Central memory CD8-positive, alpha-beta T cell (primary cell): Measurements from ENCODE around the gene PILRB.
"Not testable (repeated sequence)": the region's sequence is repeated elsewhere in the genome, so short reads cannot be mapped to it uniquely, and the experiment has no call there.

Experiments used
- ATAC-seq: fragments of 150-1000 bp; cut with Tn5 transposase; replicated peaks from 2 replicates; pipeline ENCODE4 v1.10.0; 2022; ENCODE audit warnings: mild to moderate bottlenecking, moderate FRiP score, moderate number of reproducible peaks; ENCODE audit not compliant: poor library complexity, severe bottlenecking; ENCODE audit errors: extremely low read depth
- DNase-seq, 2 donors: peaks; one replicate each; pipeline ENCODE4 v3.0.0; 2021; ENCODE audit warnings: low spot score in 2 of 2
- H3K27ac Mint-ChIP-seq: one replicate; pipeline ENCODE4 v1.8.0; 2022; ENCODE audit warnings: low read depth, mild to moderate bottlenecking, moderate library complexity, mixed read lengths
- H3K27me3 Mint-ChIP-seq: one replicate; pipeline ENCODE4 v1.8.0; 2022; ENCODE audit warnings: mixed read lengths
- H3K36me3 Mint-ChIP-seq: one replicate; pipeline ENCODE4 v1.8.0; 2022; ENCODE audit warnings: mild to moderate bottlenecking, moderate library complexity, mixed read lengths; ENCODE audit not compliant: insufficient read depth
- H3K4me1 Mint-ChIP-seq: one replicate; pipeline ENCODE4 v1.8.0; 2022; ENCODE audit warnings: mixed read lengths
- H3K4me3 Mint-ChIP-seq: one replicate; pipeline ENCODE4 v1.8.0; 2022; ENCODE audit warnings: mild to moderate bottlenecking, moderate library complexity, mixed read lengths
- H3K9me3 Mint-ChIP-seq: one replicate; pipeline ENCODE4 v1.8.0; 2022; ENCODE audit warnings: mixed read lengths

PILRB gene

DNA sequence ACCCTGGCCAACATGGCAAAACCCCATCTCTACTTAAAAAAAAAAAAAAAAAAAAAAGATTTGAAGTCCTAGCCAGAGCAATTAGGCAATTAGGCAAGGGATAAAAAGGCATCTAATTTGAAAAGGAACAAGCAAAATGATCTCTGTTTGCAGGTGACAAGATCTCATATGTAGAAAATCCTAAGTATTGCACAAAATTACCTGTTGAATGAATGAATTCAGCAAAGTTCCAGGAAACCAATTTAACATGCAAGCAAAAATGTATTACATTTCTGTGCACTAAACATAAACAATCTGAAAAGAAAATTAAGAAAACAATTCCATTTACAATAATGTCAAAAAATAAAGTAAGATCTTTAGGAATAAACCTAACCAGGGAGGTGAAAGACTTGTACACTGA is 5.2 kb downstream of the PILRB start:
- Mint-ChIP-seq H3K4me3 (no peak overlapping the region), H3K9me3 (no peaks in the 10 kb centered on the region), H3K4me1 (peaks cover 44% of the 10 kb centered on the region), H3K27ac (peak overlapping the region; percentile 41), H3K36me3 (peaks cover 63% of the 10 kb centered on the region), H3K27me3 (no peaks in the 10 kb centered on the region)
- DNase-seq: no peak
- ATAC-seq: no peak

DNA sequence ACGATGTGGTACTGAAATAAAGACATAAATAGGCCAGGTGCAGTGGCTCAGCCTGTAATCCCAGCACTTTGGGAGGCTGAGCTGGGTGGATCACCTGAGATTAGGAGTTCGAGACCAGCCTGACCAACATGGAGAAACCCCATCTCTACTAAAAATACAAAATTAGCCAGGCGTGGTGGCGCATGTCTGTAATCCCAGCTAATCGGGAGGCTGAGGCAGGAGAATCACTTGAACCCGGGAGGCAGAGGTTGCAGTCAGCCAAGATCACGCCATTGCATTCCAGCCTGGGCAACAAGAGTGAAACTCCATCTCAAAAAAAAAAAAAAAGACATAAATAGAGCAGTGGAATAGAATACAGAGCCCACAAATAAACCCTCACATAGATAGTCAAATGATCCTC is 5.9 kb downstream of the PILRB start:
- H3K27me3 Mint-ChIP-seq, H3K4me3 Mint-ChIP-seq, DNase-seq, H3K9me3 Mint-ChIP-seq, ATAC-seq: not testable (repeated sequence)
- H3K4me1 Mint-ChIP-seq: peaks cover 44% of the 10 kb centered on the region
- peak overlapping the region; percentile 41 for H3K27ac Mint-ChIP-seq
- peaks cover 62% of the 10 kb centered on the region for H3K36me3 Mint-ChIP-seq

DNA sequence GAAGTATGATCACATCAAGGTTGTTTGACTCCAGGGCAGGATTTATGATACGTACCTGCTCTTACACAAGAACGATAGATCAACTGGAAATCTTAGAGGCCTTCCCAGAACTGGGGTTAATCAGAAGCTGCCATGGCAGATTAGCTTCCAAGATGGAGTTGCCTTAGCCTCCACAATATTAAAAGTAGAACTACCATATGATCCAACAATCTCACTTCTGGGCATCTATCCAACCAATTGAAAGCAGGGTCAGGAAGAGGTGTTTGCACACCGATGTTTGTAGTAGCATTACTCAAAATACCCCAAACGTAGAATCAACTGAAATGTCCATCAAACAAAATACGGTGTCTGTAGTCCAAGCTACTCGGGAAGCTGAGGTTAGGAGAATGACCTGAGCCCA is 6.6 kb downstream of the PILRB start:
- Mint-ChIP-seq H3K9me3 (no peaks in the 10 kb centered on the region), H3K36me3 (peaks cover 60% of the 10 kb centered on the region), H3K27ac (peak overlapping the region; percentile 41), H3K4me1 (peaks cover 49% of the 10 kb centered on the region), H3K4me3 (no peak overlapping the region), H3K27me3 (no peaks in the 10 kb centered on the region)
- DNase-seq (no peak), ATAC-seq (no peak)

DNA sequence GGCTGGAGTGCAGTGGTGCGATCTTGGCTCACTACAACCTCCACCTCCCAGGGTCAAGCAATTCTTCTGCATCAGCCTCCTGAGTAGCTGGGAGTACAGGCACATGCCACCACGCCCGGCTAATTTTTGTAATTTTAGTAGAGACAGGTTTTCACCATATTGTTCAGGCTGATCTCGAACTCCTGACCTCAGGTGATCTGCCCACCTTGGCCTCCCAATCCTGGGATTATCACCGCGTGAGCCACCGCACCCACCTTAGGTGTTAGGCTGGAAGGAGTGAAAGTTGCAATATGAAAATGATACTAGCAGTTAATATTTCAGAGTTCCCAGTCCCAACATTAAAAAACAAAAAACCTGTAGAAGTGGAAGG is 8.1 kb downstream of the PILRB start:
- ATAC-seq, DNase-seq, H3K9me3 Mint-ChIP-seq, H3K27me3 Mint-ChIP-seq: not testable (repeated sequence)
- Mint-ChIP-seq H3K27ac (peak overlapping the region; percentile 95), H3K4me1 (peaks cover 38% of the 10 kb centered on the region), H3K36me3 (peaks cover 44% of the 10 kb centered on the region), H3K4me3 (peak overlapping the region; percentile 55)

DNA sequence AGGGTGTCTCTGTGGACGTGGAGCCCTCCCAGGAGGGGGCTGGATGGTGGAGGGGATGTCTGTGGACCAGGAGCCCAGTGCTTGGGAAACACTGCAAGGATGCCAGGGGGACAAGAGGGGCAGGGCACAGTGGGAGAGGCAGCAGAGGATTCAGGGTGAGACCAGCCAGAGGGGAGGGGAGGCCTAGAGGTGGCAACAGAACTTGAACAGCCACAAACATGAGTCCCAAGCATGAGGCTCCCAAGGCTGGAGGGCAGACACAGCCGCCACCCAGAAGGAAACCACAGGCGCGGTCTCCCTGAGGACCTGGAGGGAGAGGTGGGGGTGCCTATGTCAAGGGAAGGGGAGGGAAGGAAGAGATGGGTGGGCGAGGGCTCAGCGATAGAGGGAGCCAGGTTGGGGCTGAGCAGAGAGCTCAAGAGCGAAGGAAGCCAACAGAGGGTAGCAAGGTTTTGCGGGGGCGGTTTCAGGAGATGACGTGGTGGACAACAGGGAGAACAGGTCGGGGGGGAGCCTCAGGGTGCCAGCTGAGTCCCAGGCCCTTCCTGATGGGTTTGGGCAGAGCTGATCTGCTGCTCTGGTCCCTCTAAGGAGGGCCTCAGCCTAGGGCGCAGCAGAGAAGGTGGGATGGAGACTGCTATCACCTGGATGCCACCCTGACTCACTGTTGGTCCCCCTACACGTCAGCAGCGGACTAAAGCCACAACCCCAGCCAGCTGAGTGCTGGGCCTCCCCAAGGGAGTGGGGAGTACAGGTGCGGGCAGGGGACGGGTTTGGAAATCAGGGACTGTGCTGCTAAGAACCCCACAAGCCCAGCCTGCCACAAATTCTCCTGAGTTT is 8.7 kb downstream of the PILRB start:
- Mint-ChIP-seq H3K27ac (peak overlapping the region; percentile 95), H3K4me3 (peak overlapping the region; percentile 55), H3K27me3 (no peaks in the 10 kb centered on the region), H3K4me1 (peaks cover 38% of the 10 kb centered on the region), H3K36me3 (peaks cover 38% of the 10 kb centered on the region), H3K9me3 (no peaks in the 10 kb centered on the region)
- ATAC-seq (peak; percentile 12), DNase-seq (no peak)

DNA sequence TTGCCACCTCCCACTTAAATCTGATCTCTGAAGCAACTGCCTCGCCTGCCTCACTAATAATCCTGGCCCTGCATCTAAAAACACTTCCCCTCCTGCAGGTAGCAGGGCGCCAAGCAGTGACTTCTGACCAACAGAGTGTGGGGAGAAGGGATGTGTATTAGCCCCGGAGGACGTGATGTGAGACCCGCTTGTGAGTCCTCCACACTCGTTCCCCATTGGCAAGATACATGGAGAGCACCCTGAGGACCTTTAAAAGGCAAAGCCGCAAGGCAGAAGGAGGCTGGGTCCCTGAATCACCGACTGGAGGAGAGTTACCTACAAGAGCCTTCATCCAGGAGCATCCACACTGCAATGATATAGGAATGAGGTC is 9.3 kb downstream of the PILRB start:
- ATAC-seq (no peak), DNase-seq (no peak)
- Mint-ChIP-seq H3K36me3 (peaks cover 32% of the 10 kb centered on the region), H3K9me3 (no peaks in the 10 kb centered on the region), H3K27me3 (no peaks in the 10 kb centered on the region), H3K27ac (peak overlapping the region; percentile 95), H3K4me3 (no peak overlapping the region), H3K4me1 (peaks cover 40% of the 10 kb centered on the region)

DNA sequence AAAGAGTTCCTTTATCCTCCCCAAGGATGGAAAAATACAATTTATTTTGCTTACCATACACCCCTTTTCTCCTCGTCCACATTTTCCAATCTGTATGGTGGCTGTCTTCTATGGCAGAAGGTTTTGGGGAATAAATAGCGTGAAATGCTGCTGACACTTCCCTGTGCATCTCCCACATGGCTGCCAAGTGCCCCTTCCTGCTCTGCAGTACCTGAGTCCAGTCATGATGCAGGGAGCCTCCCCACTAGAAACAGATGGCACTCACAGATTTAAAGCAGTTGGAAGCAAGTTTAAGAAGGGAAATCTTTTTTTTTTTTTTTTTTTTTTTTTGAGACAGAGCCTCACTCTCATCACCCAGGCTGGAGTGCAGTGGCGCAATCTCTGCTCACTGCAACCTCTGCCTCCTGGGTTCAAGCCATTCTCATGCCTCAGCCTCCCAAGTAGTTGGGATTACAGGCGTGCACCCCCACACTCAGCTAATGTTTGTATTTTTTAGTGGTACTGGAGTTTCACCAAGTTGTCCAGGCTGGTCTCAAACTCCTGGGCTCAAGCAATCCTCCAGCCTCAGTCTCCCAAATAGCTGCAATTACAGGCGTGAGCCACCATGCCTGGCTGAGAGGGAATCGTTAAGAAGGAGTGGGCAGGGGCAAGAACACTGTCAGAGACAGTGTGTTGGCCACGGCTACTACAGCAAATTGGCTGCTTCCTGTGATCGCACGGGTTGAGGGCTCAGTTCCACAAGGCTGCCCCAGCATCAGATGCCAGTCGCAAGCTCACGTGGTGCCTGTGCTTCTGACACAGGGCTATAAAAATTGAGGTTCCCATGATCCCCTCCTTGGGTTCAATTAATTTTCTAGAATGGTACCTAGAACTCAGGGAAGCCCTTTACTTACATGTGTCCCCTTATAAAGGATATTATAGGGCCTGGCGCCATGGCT is 10.0 kb downstream of the PILRB start:
- Mint-ChIP-seq H3K27me3 (no peaks in the 10 kb centered on the region), H3K4me1 (peaks cover 45% of the 10 kb centered on the region), H3K9me3 (no peaks in the 10 kb centered on the region), H3K27ac (peak overlapping the region; percentile 95), H3K36me3 (peaks cover 25% of the 10 kb centered on the region), H3K4me3 (no peak overlapping the region)
- no peak for ATAC-seq
- DNase-seq: no peak

DNA sequence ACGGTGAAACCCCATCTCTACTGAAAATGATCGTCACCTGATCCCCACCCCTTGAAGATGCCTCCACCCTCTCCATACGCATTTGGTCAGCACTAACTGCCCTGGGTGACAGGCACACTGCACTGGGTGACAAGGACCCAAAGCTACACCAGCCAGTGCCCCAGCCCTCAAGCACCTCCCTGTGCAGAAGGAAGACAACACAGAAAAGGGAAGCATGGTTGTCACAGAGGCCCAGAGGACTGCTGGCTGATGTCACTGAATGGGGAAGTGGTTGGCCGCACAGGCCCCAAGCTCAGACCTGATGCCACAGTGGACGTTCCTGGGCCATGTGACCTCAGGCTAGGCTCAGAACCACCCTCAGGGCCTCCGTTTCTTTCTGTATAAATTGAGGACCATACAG is 11.2 kb downstream of the PILRB start:
- DNase-seq (no peak), ATAC-seq (peak; percentile 53)
- H3K27me3 Mint-ChIP-seq: no peaks in the 10 kb centered on the region
- peak overlapping the region; percentile 82 for H3K27ac Mint-ChIP-seq
- no peak overlapping the region for H3K4me3 Mint-ChIP-seq
- H3K9me3 Mint-ChIP-seq: no peaks in the 10 kb centered on the region
- H3K4me1 Mint-ChIP-seq: peaks cover 45% of the 10 kb centered on the region
- H3K36me3 Mint-ChIP-seq: peaks cover 18% of the 10 kb centered on the region

DNA sequence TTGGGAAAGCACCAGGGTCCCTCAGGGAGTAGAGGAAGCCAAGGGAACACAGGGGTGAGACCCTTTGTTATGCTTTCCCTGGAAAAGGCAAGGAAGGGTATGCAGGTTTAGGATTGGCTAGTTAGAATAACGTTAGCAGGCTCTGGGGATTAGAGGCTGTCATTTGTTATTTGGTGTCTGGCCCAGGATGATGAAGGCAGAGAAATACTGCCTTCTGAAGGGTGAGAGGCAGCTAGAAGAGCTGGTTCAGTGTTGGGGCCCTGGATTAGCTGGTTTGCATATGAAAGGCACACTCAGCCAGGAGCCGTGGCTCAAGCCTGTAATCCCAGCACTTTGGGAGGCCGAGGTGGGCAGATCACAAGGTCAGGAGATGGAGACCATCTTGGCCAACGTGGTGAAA is 12.4 kb downstream of the PILRB start:
- Mint-ChIP-seq H3K27ac (peak overlapping the region; percentile 82), H3K9me3 (no peaks in the 10 kb centered on the region), H3K4me1 (peaks cover 49% of the 10 kb centered on the region), H3K36me3 (peaks cover 14% of the 10 kb centered on the region), H3K27me3 (no peaks in the 10 kb centered on the region), H3K4me3 (no peak overlapping the region)
- ATAC-seq (no peak), DNase-seq (no peak)

DNA sequence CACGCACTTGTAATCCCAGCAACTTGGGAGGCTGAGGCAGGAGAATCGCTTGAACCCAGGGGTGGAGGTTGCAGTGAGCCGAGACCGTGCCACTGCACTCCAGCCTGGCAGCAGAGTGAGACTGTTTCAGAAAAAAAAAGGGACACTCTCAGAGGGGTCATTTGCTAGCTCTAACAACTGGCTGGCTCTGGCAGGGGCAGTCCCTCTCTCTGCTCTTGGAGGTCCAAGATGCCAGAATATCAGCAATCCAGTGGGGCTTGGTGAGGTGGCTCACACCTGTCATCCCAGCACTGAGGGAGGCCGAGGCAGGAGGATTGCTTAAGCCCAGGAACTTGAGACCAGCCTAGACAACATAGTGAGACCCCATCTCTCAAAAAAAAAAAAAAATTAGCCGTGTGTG is 12.8 kb downstream of the PILRB start:
- peaks cover 46% of the 10 kb centered on the region for H3K4me1 Mint-ChIP-seq

DNA sequence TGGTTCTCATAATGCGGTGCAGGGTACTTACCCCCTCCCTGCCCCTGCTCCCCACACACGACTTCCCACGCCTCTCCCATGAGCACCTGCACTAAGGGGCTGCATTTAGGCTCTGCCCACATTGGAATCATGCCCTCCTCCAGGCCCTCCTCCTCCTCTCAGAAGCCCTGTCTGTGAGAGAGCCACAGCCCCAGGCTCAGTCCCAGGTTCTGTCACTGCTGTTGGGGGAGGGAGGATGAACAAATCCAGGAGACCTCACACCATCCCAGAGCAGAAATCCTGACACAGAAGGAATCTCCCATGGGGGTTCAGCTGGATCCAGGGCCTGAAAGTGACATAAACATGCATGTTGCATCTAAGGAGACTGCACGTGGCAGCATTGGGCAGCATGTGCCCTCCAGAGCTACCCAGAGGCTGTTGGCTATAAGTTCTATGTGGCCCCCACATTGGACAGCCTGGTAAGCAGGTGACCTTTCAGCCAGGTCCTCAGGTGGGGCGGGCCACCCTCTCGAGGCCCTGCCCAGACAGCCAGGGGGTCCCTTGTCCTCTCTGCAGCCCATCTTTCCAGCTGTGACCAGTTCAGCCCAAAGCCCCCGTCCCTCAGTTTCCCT is 13.7 kb downstream of the PILRB start:
- Mint-ChIP-seq H3K4me3 (no peak overlapping the region), H3K9me3 (no peaks in the 10 kb centered on the region), H3K4me1 (peaks cover 37% of the 10 kb centered on the region), H3K36me3 (peaks cover 7% of the 10 kb centered on the region), H3K27ac (peak overlapping the region; percentile 89), H3K27me3 (no peaks in the 10 kb centered on the region)
- no peak for ATAC-seq
- no peak for DNase-seq

More for the DNA sequence above, 12.8 kb downstream of the PILRB start:
- H3K27me3 Mint-ChIP-seq: no peaks in the 10 kb centered on the region
- peak overlapping the region; percentile 89 for H3K27ac Mint-ChIP-seq
- ATAC-seq: no peak
- H3K36me3 Mint-ChIP-seq: peaks cover 14% of the 10 kb centered on the region
- H3K9me3 Mint-ChIP-seq: no peaks in the 10 kb centered on the region
- no peak for DNase-seq
- no peak overlapping the region for H3K4me3 Mint-ChIP-seq

DNA sequence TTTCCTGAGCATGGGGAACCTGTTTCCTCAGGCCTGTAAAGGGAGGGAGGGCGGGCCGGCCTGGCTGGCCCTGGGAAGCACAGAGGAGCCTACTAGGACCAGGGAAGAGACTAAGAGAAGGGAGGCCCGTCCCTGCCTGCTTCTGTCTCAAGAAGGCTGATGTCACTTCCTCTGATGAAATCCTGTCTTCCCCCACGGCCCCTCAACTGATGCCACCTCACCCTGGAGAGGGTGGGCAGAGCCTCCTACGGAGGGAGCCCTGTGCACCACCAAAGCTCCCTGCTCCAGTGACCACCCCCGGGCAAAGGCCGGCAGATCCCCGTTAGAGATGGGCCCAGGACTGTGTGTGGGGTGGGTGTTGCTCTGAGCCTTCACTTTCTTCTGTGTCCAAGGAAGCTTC is 14.3 kb downstream of the PILRB start:
- no peak for DNase-seq
- H3K36me3 Mint-ChIP-seq: peaks cover 6% of the 10 kb centered on the region
- no peak for ATAC-seq
- peaks cover 31% of the 10 kb centered on the region for H3K4me1 Mint-ChIP-seq
- no peak overlapping the region for H3K4me3 Mint-ChIP-seq
- H3K27ac Mint-ChIP-seq: peak overlapping the region; percentile 89
- H3K27me3 Mint-ChIP-seq: no peaks in the 10 kb centered on the region
- H3K9me3 Mint-ChIP-seq: no peaks in the 10 kb centered on the region
